Peyer's patch (tissue), 4 donors: ENCODE results near the gene LRRC1.

ENCODE experiments used
- POLR2A ChIP-seq, 2 donors: fragments of 450-650 bp; IDR thresholded peaks; one replicate each; pipeline ENCODE4 v1.5.1; 2017; ENCODE audit warnings: antibody characterized with exemption in 2 of 2, mild to moderate bottlenecking in 2 of 2, moderate library complexity in 2 of 2
- TF ChIP-seq, protein P1 (sequence below), 6 experiments: fragments of 450-650 bp in 4 of 6; fragments of 200-600 bp in 2 of 6; sonication (generic) in 1 of 6; IDR thresholded peaks; one replicate each; pipeline ENCODE4 v1.5.1; 2017 to 2019; ENCODE audit warnings: antibody characterized with exemption in 6 of 6, mild to moderate bottlenecking in 3 of 6, moderate library complexity in 1 of 6

DNA sequence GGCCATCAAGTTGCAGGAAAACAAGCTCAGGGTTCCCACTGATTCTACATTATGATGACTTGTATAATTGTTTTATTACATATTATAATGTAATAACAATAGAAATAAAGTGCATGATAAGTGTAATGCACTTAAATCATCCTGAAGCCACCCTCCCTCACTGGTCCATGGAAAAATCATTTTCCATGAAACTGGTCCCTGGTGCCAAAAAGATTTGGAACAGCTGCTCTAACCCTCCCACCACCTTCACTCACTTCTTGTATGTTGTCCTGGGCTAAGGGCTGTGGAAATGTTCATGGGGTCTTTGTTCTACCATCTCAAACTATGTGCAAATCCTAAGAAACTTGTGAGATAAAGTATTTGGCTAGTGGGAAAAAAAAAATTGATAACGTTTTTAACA, 133.8 kb downstream of the LRRC1 start:
- TF ChIP-seq, protein P1, sequence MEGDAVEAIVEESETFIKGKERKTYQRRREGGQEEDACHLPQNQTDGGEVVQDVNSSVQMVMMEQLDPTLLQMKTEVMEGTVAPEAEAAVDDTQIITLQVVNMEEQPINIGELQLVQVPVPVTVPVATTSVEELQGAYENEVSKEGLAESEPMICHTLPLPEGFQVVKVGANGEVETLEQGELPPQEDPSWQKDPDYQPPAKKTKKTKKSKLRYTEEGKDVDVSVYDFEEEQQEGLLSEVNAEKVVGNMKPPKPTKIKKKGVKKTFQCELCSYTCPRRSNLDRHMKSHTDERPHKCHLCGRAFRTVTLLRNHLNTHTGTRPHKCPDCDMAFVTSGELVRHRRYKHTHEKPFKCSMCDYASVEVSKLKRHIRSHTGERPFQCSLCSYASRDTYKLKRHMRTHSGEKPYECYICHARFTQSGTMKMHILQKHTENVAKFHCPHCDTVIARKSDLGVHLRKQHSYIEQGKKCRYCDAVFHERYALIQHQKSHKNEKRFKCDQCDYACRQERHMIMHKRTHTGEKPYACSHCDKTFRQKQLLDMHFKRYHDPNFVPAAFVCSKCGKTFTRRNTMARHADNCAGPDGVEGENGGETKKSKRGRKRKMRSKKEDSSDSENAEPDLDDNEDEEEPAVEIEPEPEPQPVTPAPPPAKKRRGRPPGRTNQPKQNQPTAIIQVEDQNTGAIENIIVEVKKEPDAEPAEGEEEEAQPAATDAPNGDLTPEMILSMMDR (IDR thresholded peaks at IDR 0.05) = no peak
- TF ChIP-seq POLR2A (IDR thresholded peaks at IDR 0.05) = no peak
